ENCODE measurements around the gene UBXN4. TPM values are rescaled to one million over a fixed set of nuclear protein-coding genes. Genes with fewer than 3 reads are reported as not detected.
"Not testable (repeated sequence)": the region's sequence is repeated elsewhere in the genome, so short reads cannot be mapped to it uniquely, and the experiment has no call there.

UBXN4 gene
- total RNA-seq, 1 experiment from 2014 or later = 123 TPM

DNA sequence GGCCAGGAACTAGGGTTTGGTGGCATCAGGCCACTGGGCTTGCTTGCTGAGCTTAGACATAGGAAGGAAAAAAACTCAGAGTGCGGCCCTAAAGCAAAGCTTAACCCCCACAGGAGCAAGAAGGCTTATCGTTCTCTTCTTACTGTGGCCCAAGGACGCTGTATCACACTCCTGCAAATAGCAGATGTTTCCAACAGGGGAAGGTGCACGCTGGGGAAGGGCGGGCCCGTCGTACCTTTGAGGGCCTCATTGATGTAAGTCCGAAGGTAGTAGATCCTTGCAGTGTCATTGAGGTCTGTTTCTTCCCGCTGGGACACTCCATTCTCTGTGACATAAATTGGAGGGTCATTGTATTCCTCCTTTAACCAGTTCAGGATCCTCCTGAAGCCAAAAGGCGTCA is 48.8 kb downstream of the UBXN4 start:
- H3K4me1 ChIP-seq (ENCODE audit: insufficient read depth, low read length, poor library complexity, severe bottlenecking) = no peaks in the 10 kb centered on the region
- no peak for DNase-seq (ENCODE audit: low spot score)

DNA sequence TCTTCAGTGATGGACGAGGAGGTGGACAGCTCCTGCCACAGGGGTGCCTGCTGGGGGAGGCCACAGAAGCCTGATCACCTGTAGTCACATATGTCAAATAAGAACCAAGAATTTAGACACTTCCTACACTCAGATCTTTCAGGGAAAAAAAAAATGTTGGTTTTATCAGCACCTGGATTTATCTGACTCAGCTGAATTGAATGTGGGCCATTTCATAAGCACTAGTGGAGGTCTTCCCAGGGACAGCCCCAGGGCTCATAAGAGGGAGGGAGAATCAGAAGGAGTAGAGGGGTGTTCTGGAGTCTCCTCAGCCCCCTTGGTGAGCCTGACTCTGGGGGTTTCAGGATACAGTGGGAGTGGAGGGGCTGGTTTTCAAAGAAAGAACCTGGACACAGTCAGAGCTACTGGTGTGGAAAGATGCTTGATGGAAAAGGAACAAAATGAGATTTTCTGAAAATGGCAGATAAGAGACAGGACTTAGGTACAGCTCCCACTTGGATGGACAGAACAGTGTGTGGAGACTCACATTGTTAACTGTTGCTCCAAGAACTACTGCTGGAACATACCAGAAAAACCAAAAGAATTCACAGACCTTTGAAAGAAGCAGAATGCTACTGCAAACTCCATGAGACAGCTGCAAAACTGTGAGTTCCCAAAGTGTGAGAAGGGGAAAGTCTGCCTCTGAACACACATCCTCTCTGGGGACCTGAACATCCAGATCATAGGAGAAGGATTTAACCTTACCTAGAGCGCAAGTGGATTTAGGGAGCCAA is 49.9 kb downstream of the UBXN4 start:
- Histone ChIP-seq H3K4me3 (ENCODE audit: low read depth, low read length, poor library complexity, severe bottlenecking) (no peak overlapping the region), H3K4me1 (ENCODE audit: insufficient read depth, low read length, poor library complexity, severe bottlenecking) (no peaks in the 10 kb centered on the region), H3K27ac (ENCODE audit: low read depth, low read length, poor library complexity, severe bottlenecking) (no peak overlapping the region), H3K27me3 (replicated peaks; ENCODE audit: insufficient read depth, low read depth, low read length, poor library complexity) (no peaks in the 10 kb centered on the region), H3K9me3 (ENCODE audit: low read depth, low read length, poor library complexity, severe bottlenecking) (no peaks in the 10 kb centered on the region), H3K36me3 (ENCODE audit: insufficient read depth, low read length, poor library complexity, severe bottlenecking) (no peaks in the 10 kb centered on the region)
- no peak for TF ChIP-seq EZH2 (IDR thresholded peaks at IDR 0.05; ENCODE audit: borderline replicate concordance, low read depth, low read length, poor library complexity, severe bottlenecking)
- TF ChIP-seq, protein P1, sequence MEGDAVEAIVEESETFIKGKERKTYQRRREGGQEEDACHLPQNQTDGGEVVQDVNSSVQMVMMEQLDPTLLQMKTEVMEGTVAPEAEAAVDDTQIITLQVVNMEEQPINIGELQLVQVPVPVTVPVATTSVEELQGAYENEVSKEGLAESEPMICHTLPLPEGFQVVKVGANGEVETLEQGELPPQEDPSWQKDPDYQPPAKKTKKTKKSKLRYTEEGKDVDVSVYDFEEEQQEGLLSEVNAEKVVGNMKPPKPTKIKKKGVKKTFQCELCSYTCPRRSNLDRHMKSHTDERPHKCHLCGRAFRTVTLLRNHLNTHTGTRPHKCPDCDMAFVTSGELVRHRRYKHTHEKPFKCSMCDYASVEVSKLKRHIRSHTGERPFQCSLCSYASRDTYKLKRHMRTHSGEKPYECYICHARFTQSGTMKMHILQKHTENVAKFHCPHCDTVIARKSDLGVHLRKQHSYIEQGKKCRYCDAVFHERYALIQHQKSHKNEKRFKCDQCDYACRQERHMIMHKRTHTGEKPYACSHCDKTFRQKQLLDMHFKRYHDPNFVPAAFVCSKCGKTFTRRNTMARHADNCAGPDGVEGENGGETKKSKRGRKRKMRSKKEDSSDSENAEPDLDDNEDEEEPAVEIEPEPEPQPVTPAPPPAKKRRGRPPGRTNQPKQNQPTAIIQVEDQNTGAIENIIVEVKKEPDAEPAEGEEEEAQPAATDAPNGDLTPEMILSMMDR (conservative IDR thresholded peaks at IDR 0.05; ENCODE audit: low read depth, low read length) = no peak
- BruUV-seq (replicated peaks) = no TSS peak
- no peak for DNase-seq (ENCODE audit: low spot score)
- CTCF ChIA-PET = no interaction called here
- POLR2A ChIA-PET (ENCODE audit: low non-redundant PET) = no interaction called here
- intact Hi-C loops (cut with micrococcal nuclease; ENCODE audit: unreplicated experiment) = no loop called here

More for the DNA sequence above, 48.8 kb downstream of the UBXN4 start:
- Histone ChIP-seq H3K9me3 (ENCODE audit: low read depth, low read length, poor library complexity, severe bottlenecking) (no peaks in the 10 kb centered on the region), H3K27ac (ENCODE audit: low read depth, low read length, poor library complexity, severe bottlenecking) (no peak overlapping the region), H3K27me3 (replicated peaks; ENCODE audit: insufficient read depth, low read depth, low read length, poor library complexity) (no peaks in the 10 kb centered on the region), H3K36me3 (ENCODE audit: insufficient read depth, low read length, poor library complexity, severe bottlenecking) (peaks cover 9% of the 10 kb centered on the region), H3K4me3 (ENCODE audit: low read depth, low read length, poor library complexity, severe bottlenecking) (no peak overlapping the region)
- ChIA-PET POLR2A (ENCODE audit: low non-redundant PET) (no interaction called here), CTCF (no interaction called here)
- no peak for TF ChIP-seq EZH2 (IDR thresholded peaks at IDR 0.05; ENCODE audit: borderline replicate concordance, low read depth, low read length, poor library complexity, severe bottlenecking)
- TF ChIP-seq, protein P1 (conservative IDR thresholded peaks at IDR 0.05; ENCODE audit: low read depth, low read length) = no peak
- no TSS peak for BruUV-seq (replicated peaks)
- intact Hi-C loops (cut with micrococcal nuclease; ENCODE audit: unreplicated experiment) = no loop called here

DNA sequence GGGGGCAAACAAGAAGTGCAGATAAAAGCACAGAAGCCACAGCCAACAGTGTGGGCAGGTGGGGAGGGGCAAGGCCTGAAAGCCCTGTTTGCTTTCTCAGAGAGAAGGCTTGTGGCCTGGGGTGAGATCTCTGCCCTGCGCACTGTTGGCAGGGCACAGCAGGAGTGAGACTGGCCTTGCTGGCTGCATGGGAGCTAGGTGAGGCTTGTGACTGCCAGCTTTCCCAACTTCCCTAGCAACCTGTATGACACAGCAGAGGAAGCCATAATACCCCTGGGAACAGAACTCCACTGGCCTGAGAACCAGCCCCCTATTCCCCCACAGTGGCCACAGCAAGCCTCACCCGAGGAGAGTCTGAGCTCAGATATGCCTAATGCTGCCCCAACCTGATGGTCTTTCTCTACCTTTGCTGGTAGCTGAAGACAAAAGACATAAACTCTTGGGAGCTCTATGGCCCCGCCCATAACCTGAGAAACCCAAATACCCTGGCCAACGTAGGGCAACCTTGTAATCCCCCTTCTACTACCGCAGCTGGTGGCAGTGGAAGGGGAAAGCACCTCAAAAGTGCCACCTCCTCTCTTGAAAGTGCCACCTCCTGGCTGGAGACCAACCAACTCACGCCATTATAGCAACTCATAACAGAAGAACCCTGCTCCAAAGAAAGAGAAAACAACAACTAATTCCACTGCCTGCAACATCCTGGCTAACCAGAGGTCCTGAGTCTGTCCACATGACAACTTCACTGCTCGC is 50.9 kb downstream of the UBXN4 start:
- ChIA-PET POLR2A (ENCODE audit: low non-redundant PET) (no interaction called here), CTCF (no interaction called here)

DNA sequence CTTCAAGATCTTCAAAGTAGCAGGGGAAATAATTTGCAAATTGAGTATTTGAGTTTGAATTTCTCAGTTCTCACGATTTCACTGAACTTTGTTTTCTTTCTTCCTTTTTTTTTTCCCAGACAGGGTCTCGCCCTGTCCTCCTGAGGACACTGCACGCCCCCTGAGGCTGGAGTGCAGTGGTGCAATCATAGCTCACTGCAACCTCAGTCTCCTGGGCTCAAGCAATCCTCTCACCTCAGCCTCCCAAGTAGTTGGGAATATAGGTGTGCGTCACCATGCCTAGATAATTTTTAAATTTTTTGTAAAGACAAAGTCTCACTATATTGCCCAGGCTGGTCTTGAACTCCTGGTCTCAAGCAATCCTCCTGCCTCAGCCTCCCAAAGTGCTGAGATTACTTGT is 54.0 kb downstream of the UBXN4 start:
- H3K4me1 ChIP-seq (ENCODE audit: insufficient read depth, low read length, poor library complexity, severe bottlenecking); POLR2A ChIA-PET (ENCODE audit: low non-redundant PET); H3K27ac ChIP-seq (ENCODE audit: low read depth, low read length, poor library complexity, severe bottlenecking); H3K4me3 ChIP-seq (ENCODE audit: low read depth, low read length, poor library complexity, severe bottlenecking); BruUV-seq (replicated peaks); H3K36me3 ChIP-seq (ENCODE audit: insufficient read depth, low read length, poor library complexity, severe bottlenecking); H3K27me3 ChIP-seq (replicated peaks; ENCODE audit: insufficient read depth, low read depth, low read length, poor library complexity); H3K9me3 ChIP-seq (ENCODE audit: low read depth, low read length, poor library complexity, severe bottlenecking); DNase-seq (ENCODE audit: low spot score); CTCF ChIA-PET: not testable (repeated sequence)
- intact Hi-C loops (cut with micrococcal nuclease; ENCODE audit: unreplicated experiment) = loop anchor here (5.0 kb wide), 1 partner anchor 808 kb away; no protein-coding TSS in a partner anchor

More for the DNA sequence above, 50.9 kb downstream of the UBXN4 start:
- Histone ChIP-seq H3K27ac (ENCODE audit: low read depth, low read length, poor library complexity, severe bottlenecking) (no peak overlapping the region), H3K27me3 (replicated peaks; ENCODE audit: insufficient read depth, low read depth, low read length, poor library complexity) (no peaks in the 10 kb centered on the region), H3K4me1 (ENCODE audit: insufficient read depth, low read length, poor library complexity, severe bottlenecking) (no peaks in the 10 kb centered on the region), H3K36me3 (ENCODE audit: insufficient read depth, low read length, poor library complexity, severe bottlenecking) (no peaks in the 10 kb centered on the region), H3K4me3 (ENCODE audit: low read depth, low read length, poor library complexity, severe bottlenecking) (no peak overlapping the region), H3K9me3 (ENCODE audit: low read depth, low read length, poor library complexity, severe bottlenecking) (no peaks in the 10 kb centered on the region)
- BruUV-seq (replicated peaks) = no TSS peak
- no peak for DNase-seq (ENCODE audit: low spot score)
- TF ChIP-seq EZH2 (IDR thresholded peaks at IDR 0.05; ENCODE audit: borderline replicate concordance, low read depth, low read length, poor library complexity, severe bottlenecking) = no peak
- TF ChIP-seq, protein P1 (conservative IDR thresholded peaks at IDR 0.05; ENCODE audit: low read depth, low read length) = no peak
- intact Hi-C loops (cut with micrococcal nuclease; ENCODE audit: unreplicated experiment) = no loop called here
